ENCODE measurements around the gene TMEM50B.

DNA sequence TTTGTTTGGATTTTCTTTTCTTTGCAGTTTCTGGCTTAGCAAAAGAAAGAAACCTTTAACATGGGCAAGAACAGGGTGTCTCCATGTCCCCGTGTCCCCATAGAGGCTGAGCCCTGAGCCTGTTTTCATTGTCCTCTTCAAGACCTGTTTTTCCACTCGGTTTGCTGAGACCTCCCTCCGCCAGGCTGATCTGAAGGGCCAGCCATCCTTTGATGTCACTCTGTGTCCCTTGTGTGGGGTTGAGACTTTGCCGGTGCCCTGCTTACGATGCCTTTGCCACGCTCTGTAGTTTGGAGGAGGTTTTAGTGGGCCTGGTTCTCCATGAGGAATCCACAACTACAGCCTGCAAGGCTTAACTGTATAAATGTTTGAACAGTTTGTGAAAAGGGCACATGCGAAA, 52.7 kb downstream of the TMEM50B start:
- TF ChIP-seq, protein P1, sequence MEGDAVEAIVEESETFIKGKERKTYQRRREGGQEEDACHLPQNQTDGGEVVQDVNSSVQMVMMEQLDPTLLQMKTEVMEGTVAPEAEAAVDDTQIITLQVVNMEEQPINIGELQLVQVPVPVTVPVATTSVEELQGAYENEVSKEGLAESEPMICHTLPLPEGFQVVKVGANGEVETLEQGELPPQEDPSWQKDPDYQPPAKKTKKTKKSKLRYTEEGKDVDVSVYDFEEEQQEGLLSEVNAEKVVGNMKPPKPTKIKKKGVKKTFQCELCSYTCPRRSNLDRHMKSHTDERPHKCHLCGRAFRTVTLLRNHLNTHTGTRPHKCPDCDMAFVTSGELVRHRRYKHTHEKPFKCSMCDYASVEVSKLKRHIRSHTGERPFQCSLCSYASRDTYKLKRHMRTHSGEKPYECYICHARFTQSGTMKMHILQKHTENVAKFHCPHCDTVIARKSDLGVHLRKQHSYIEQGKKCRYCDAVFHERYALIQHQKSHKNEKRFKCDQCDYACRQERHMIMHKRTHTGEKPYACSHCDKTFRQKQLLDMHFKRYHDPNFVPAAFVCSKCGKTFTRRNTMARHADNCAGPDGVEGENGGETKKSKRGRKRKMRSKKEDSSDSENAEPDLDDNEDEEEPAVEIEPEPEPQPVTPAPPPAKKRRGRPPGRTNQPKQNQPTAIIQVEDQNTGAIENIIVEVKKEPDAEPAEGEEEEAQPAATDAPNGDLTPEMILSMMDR (IDR thresholded peaks at IDR 0.05): no peak
- no peak for TF ChIP-seq POLR2A (IDR thresholded peaks at IDR 0.05)

Data from testis (tissue), 2 donors.